ENCODE results near the gene TRAPPC12. TPM values are rescaled to one million over a fixed set of nuclear protein-coding genes. Genes with fewer than 3 reads are reported as not detected.
"Not testable (repeated sequence)": the region's sequence is repeated elsewhere in the genome, so short reads cannot be mapped to it uniquely, and the experiment has no call there.

TRAPPC12 gene
- total RNA-seq, 1 donor from 2014 or later: 101 TPM

GRCh38 chr2:3493615-3494007 is 114.1 kb downstream of the TRAPPC12 start:
- DNase-seq (ENCODE audit: low spot score): no peak
- intact Hi-C loops (cut with micrococcal nuclease): no loop called here
- H3K9me3 Mint-ChIP-seq: no peaks in the 10 kb centered on the region
- no peaks in the 10 kb centered on the region for H3K4me1 Mint-ChIP-seq (ENCODE audit: low read depth)
- no peak overlapping the region for H3K27ac Mint-ChIP-seq
- peaks cover 6% of the 10 kb centered on the region for H3K36me3 Mint-ChIP-seq (ENCODE audit: low read depth)
- H3K27me3 Mint-ChIP-seq (ENCODE audit: insufficient read depth): no peaks in the 10 kb centered on the region
- no peak overlapping the region for H3K4me3 Mint-ChIP-seq

- H3K36me3 Mint-ChIP-seq (ENCODE audit: low read depth): peaks cover 6% of the 10 kb centered on the region
- intact Hi-C loops (cut with micrococcal nuclease): no loop called here
- H3K27ac Mint-ChIP-seq: no peak overlapping the region
- no peaks in the 10 kb centered on the region for H3K9me3 Mint-ChIP-seq
- H3K27me3 Mint-ChIP-seq (ENCODE audit: insufficient read depth): no peaks in the 10 kb centered on the region
- no peak overlapping the region for H3K4me3 Mint-ChIP-seq
- H3K4me1 Mint-ChIP-seq (ENCODE audit: low read depth): no peaks in the 10 kb centered on the region
- no peak for DNase-seq (ENCODE audit: low spot score)
These were observed 115.6 kb downstream of the TRAPPC12 start for GRCh38 chr2:3494984-3495666.

GRCh38 chr2:3496708-3497080 is 117.2 kb downstream of the TRAPPC12 start:
- H3K9me3 Mint-ChIP-seq; intact Hi-C loops (cut with micrococcal nuclease); H3K27ac Mint-ChIP-seq; DNase-seq (ENCODE audit: low spot score); H3K4me3 Mint-ChIP-seq; H3K4me1 Mint-ChIP-seq (ENCODE audit: low read depth); H3K27me3 Mint-ChIP-seq (ENCODE audit: insufficient read depth); H3K36me3 Mint-ChIP-seq (ENCODE audit: low read depth): not testable (repeated sequence)

- H3K27ac Mint-ChIP-seq: no peak overlapping the region
- no peak overlapping the region for H3K4me3 Mint-ChIP-seq
- DNase-seq (ENCODE audit: low spot score): no peak
- peaks cover 12% of the 10 kb centered on the region for H3K36me3 Mint-ChIP-seq (ENCODE audit: low read depth)
- intact Hi-C loops (cut with micrococcal nuclease): no loop called here
- no peaks in the 10 kb centered on the region for H3K9me3 Mint-ChIP-seq
- H3K27me3 Mint-ChIP-seq (ENCODE audit: insufficient read depth): peaks cover 1% of the 10 kb centered on the region
- H3K4me1 Mint-ChIP-seq (ENCODE audit: low read depth): no peaks in the 10 kb centered on the region
These were observed 119.4 kb downstream of the TRAPPC12 start for GRCh38 chr2:3498783-3499394.

- Mint-ChIP-seq H3K36me3 (ENCODE audit: low read depth) (peaks cover 19% of the 10 kb centered on the region), H3K9me3 (no peaks in the 10 kb centered on the region), H3K4me1 (ENCODE audit: low read depth) (no peaks in the 10 kb centered on the region), H3K4me3 (no peak overlapping the region), H3K27ac (no peak overlapping the region), H3K27me3 (ENCODE audit: insufficient read depth) (peaks cover 1% of the 10 kb centered on the region)
- intact Hi-C loops (cut with micrococcal nuclease): no loop called here
- DNase-seq (ENCODE audit: low spot score): no peak
These were observed 120.9 kb downstream of the TRAPPC12 start for GRCh38 chr2:3500326-3500899.

GRCh38 chr2:3503046-3503445 is 123.6 kb downstream of the TRAPPC12 start:
- Mint-ChIP-seq H3K9me3 (no peaks in the 10 kb centered on the region), H3K27me3 (ENCODE audit: insufficient read depth) (peaks cover 1% of the 10 kb centered on the region), H3K27ac (no peak overlapping the region), H3K4me3 (no peak overlapping the region), H3K4me1 (ENCODE audit: low read depth) (no peaks in the 10 kb centered on the region), H3K36me3 (ENCODE audit: low read depth) (peaks cover 24% of the 10 kb centered on the region)
- no peak for DNase-seq (ENCODE audit: low spot score)
- intact Hi-C loops (cut with micrococcal nuclease): no loop called here

GRCh38 chr2:3503483-3503882 is 124.0 kb downstream of the TRAPPC12 start:
- Mint-ChIP-seq H3K4me3 (no peak overlapping the region), H3K36me3 (ENCODE audit: low read depth) (peaks cover 25% of the 10 kb centered on the region), H3K4me1 (ENCODE audit: low read depth) (no peaks in the 10 kb centered on the region), H3K27ac (no peak overlapping the region), H3K27me3 (ENCODE audit: insufficient read depth) (peaks cover 1% of the 10 kb centered on the region), H3K9me3 (peaks cover 3% of the 10 kb centered on the region)
- intact Hi-C loops (cut with micrococcal nuclease): no loop called here
- DNase-seq (ENCODE audit: low spot score): no peak

GRCh38 chr2:3504741-3505140 is 125.2 kb downstream of the TRAPPC12 start:
- Mint-ChIP-seq H3K4me3 (no peak overlapping the region), H3K27me3 (ENCODE audit: insufficient read depth) (peaks cover 1% of the 10 kb centered on the region), H3K27ac (no peak overlapping the region), H3K36me3 (ENCODE audit: low read depth) (peaks cover 26% of the 10 kb centered on the region), H3K9me3 (peaks cover 5% of the 10 kb centered on the region), H3K4me1 (ENCODE audit: low read depth) (no peaks in the 10 kb centered on the region)
- no peak for DNase-seq (ENCODE audit: low spot score)
- intact Hi-C loops (cut with micrococcal nuclease): no loop called here

- intact Hi-C loops (cut with micrococcal nuclease): no loop called here
- Mint-ChIP-seq H3K36me3 (ENCODE audit: low read depth) (peaks cover 31% of the 10 kb centered on the region), H3K27me3 (ENCODE audit: insufficient read depth) (peaks cover 1% of the 10 kb centered on the region), H3K4me3 (no peak overlapping the region), H3K4me1 (ENCODE audit: low read depth) (no peaks in the 10 kb centered on the region), H3K9me3 (peaks cover 5% of the 10 kb centered on the region), H3K27ac (no peak overlapping the region)
- no peak for DNase-seq (ENCODE audit: low spot score)
These were observed 126.3 kb downstream of the TRAPPC12 start for GRCh38 chr2:3505771-3506170.

- H3K36me3 Mint-ChIP-seq (ENCODE audit: low read depth): peaks cover 59% of the 10 kb centered on the region
- H3K27ac Mint-ChIP-seq: no peak overlapping the region
- intact Hi-C loops (cut with micrococcal nuclease): no loop called here
- no peak for DNase-seq (ENCODE audit: low spot score)
- no peaks in the 10 kb centered on the region for H3K27me3 Mint-ChIP-seq (ENCODE audit: insufficient read depth)
- no peak overlapping the region for H3K4me3 Mint-ChIP-seq
- H3K4me1 Mint-ChIP-seq (ENCODE audit: low read depth): peaks cover 18% of the 10 kb centered on the region
- peaks cover 23% of the 10 kb centered on the region for H3K9me3 Mint-ChIP-seq
These were observed 132.6 kb downstream of the TRAPPC12 start for GRCh38 chr2:3512086-3512485.

- H3K36me3 Mint-ChIP-seq (ENCODE audit: low read depth): peaks cover 63% of the 10 kb centered on the region
- H3K4me1 Mint-ChIP-seq (ENCODE audit: low read depth): peaks cover 27% of the 10 kb centered on the region
- no peak overlapping the region for H3K27ac Mint-ChIP-seq
- H3K9me3 Mint-ChIP-seq: peaks cover 23% of the 10 kb centered on the region
- H3K27me3 Mint-ChIP-seq (ENCODE audit: insufficient read depth): no peaks in the 10 kb centered on the region
- no peak overlapping the region for H3K4me3 Mint-ChIP-seq
- intact Hi-C loops (cut with micrococcal nuclease): no loop called here
- no peak for DNase-seq (ENCODE audit: low spot score)
These were observed 133.7 kb downstream of the TRAPPC12 start for GRCh38 chr2:3513026-3513810.

- peaks cover 56% of the 10 kb centered on the region for H3K36me3 Mint-ChIP-seq (ENCODE audit: low read depth)
- intact Hi-C loops (cut with micrococcal nuclease); H3K4me3 Mint-ChIP-seq; H3K27me3 Mint-ChIP-seq (ENCODE audit: insufficient read depth); H3K27ac Mint-ChIP-seq; DNase-seq (ENCODE audit: low spot score): not testable (repeated sequence)
- H3K4me1 Mint-ChIP-seq (ENCODE audit: low read depth): peaks cover 36% of the 10 kb centered on the region
- H3K9me3 Mint-ChIP-seq: peaks cover 18% of the 10 kb centered on the region
These were observed 135.9 kb downstream of the TRAPPC12 start for GRCh38 chr2:3515438-3515837.

- H3K36me3 Mint-ChIP-seq (ENCODE audit: low read depth): peaks cover 42% of the 10 kb centered on the region
- peaks cover 2% of the 10 kb centered on the region for H3K27me3 Mint-ChIP-seq (ENCODE audit: insufficient read depth)
- peaks cover 18% of the 10 kb centered on the region for H3K9me3 Mint-ChIP-seq
- no peak for DNase-seq (ENCODE audit: low spot score)
- H3K27ac Mint-ChIP-seq: no peak overlapping the region
- peak overlapping the region; percentile 73 for H3K4me3 Mint-ChIP-seq
- H3K4me1 Mint-ChIP-seq (ENCODE audit: low read depth): peaks cover 50% of the 10 kb centered on the region
- intact Hi-C loops (cut with micrococcal nuclease): no loop called here
These were observed 137.3 kb downstream of the TRAPPC12 start for GRCh38 chr2:3516831-3517230.

Data from activated T-helper 1 cell treated with anti-CD3 and anti-CD28 coated beads, Interleukin-12 subunit alpha, Interleukin-12 subunit beta, Interleukin-2, Interleukin-4 antibody, amounts not matched to agents 30 ng/mL and 10 ng/mL and 1 ng/mL, durations not matched to agents 14 hours and 24 hours and 36 hours (primary cell).